ENCODE results near the gene PCDHB10. TPM values are rescaled to one million over a fixed set of nuclear protein-coding genes. Genes with fewer than 3 reads are reported as not detected.
"Not testable (repeated sequence)": the region's sequence is repeated elsewhere in the genome, so short reads cannot be mapped to it uniquely, and the experiment has no call there.

PCDHB10 gene
- total and polyA plus RNA-seq, 12 donors: 0.28 to 1.3 (median 0.67) TPM

DNA sequence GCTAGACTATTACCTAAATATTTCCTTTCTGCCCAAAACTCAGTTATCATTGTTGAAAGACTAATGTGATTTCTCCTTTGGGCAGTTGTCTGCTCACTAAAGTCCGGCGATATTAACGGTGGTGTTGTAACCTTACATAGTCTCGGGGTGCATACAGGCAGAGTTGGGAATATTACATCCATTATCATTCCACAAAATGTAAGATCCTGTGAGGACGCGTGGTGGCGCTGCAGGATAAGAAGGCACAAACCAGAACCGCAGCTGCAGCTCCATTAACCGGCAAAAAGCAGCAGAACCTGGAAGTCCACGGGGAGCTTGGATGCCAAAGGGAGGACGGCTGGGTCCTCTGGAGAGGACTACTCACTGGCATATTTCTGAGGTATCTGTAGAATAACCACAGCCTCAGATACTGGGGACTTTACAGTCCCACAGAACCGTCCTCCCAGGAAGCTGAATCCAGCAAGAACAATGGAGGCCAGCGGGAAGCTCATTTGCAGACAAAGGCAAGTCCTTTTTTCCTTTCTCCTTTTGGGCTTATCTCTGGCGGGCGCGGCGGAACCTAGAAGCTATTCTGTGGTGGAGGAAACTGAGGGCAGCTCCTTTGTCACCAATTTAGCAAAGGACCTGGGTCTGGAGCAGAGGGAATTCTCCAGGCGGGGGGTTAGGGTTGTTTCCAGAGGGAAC is 21.6 kb downstream of the PCDHB10 start, which contains the start of gene PCDHB13:
PCDHB13 (plus strand) TSS at position 264 of the 684 bp plus-strand sequence; CDS start at position 469, 205 bp downstream.
- DNase-seq (peak; percentile 42 to 58), ATAC-seq (peak; percentile 49 to 91 (median 81))
- Histone ChIP-seq H3K9me3 (peaks cover 0 to 93% (median 53%) of the 10 kb centered on the region in 11 donors), H3K27me3 (peaks cover 0 to 32% (median 10%) of the 10 kb centered on the region in 7 donors), H3K27ac (peak within 1 kb of the TSS in 1 of 10 donors; percentile 34), H3K36me3 (peaks cover 0 to 18% (median 0%) of the 10 kb centered on the region in 9 donors), H3K4me3 (peak within 1 kb of the TSS in 9 of 10 donors; percentile 16 to 46 (median 38))
- intact Hi-C loops (cut with DNase I): loop anchor here in 4 of 10 donors (10.0 kb wide), 2 partner anchors 201 to 351 kb away; partner anchors contain the start of genes PCDHGA10 (in 1 of the 4) and PCDHGB7 (in 1 of the 4)
- not testable (repeated sequence) for H3K4me1 ChIP-seq
- WGBS, 2 donors: 4 to 12% methylated on average over 13 of the region's 18 CpGs
- TF ChIP-seq, protein P1, sequence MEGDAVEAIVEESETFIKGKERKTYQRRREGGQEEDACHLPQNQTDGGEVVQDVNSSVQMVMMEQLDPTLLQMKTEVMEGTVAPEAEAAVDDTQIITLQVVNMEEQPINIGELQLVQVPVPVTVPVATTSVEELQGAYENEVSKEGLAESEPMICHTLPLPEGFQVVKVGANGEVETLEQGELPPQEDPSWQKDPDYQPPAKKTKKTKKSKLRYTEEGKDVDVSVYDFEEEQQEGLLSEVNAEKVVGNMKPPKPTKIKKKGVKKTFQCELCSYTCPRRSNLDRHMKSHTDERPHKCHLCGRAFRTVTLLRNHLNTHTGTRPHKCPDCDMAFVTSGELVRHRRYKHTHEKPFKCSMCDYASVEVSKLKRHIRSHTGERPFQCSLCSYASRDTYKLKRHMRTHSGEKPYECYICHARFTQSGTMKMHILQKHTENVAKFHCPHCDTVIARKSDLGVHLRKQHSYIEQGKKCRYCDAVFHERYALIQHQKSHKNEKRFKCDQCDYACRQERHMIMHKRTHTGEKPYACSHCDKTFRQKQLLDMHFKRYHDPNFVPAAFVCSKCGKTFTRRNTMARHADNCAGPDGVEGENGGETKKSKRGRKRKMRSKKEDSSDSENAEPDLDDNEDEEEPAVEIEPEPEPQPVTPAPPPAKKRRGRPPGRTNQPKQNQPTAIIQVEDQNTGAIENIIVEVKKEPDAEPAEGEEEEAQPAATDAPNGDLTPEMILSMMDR (IDR thresholded peaks at IDR 0.05): peak in 8 of 9 donors; percentile 13 to 61 (median 47)

DNA sequence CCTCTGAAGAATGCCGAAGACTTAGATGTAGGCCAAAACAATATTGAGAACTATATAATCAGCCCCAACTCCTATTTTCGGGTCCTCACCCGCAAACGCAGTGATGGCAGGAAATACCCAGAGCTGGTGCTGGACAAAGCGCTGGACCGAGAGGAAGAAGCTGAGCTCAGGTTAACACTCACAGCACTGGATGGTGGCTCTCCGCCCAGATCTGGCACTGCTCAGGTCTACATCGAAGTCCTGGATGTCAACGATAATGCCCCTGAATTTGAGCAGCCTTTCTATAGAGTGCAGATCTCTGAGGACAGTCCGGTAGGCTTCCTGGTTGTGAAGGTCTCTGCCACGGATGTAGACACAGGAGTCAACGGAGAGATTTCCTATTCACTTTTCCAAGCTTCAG is 22.4 kb downstream of the PCDHB10 start:
- not testable (repeated sequence) for DNase-seq
- H3K4me3 ChIP-seq: peak overlapping the region in 2 of 10 donors; percentile 5 to 20

DNA sequence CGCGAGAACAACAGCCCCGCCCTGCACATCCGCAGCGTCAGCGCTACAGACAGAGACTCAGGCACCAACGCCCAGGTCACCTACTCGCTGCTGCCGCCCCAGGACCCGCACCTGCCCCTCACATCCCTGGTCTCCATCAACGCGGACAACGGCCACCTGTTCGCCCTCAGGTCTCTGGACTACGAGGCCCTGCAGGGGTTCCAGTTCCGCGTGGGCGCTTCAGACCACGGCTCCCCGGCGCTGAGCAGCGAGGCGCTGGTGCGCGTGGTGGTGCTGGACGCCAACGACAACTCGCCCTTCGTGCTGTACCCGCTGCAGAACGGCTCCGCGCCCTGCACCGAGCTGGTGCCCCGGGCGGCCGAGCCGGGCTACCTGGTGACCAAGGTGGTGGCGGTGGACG is 23.4 kb downstream of the PCDHB10 start:
- 31% methylated on average over 28 to 34 of the region's 40 CpGs for WGBS, 2 donors
- intact Hi-C loops (cut with DNase I): loop anchor here in 4 of 10 donors (10.0 kb wide), 2 partner anchors 199 to 349 kb away; partner anchors contain the start of genes PCDHGA10 (in 1 of the 4) and PCDHGB7 (in 1 of the 4)
- H3K4me3 ChIP-seq, H3K27ac ChIP-seq, ATAC-seq, H3K4me1 ChIP-seq, DNase-seq: not testable (repeated sequence)
- peaks cover 0 to 29% (median 0%) of the 10 kb centered on the region in 9 donors for H3K36me3 ChIP-seq
- H3K9me3 ChIP-seq: peaks cover 0 to 93% (median 45%) of the 10 kb centered on the region in 11 donors
- H3K27me3 ChIP-seq: peaks cover 0 to 19% (median 4%) of the 10 kb centered on the region in 7 donors

More for the DNA sequence above, 22.4 kb downstream of the PCDHB10 start:
- H3K27ac ChIP-seq, H3K4me1 ChIP-seq: not testable (repeated sequence)
- intact Hi-C loops (cut with DNase I): loop anchor here in 4 of 10 donors (10.0 kb wide), 2 partner anchors 200 to 350 kb away; partner anchors contain the start of genes PCDHGA10 (in 1 of the 4) and PCDHGB7 (in 1 of the 4)
- H3K27me3 ChIP-seq: peaks cover 0 to 25% (median 5%) of the 10 kb centered on the region in 7 donors
- peaks cover 0 to 93% (median 46%) of the 10 kb centered on the region in 11 donors for H3K9me3 ChIP-seq
- WGBS, 2 donors: 50 to 51% methylated on average over 10 of the region's 12 CpGs
- H3K36me3 ChIP-seq: peaks cover 0 to 26% (median 0%) of the 10 kb centered on the region in 9 donors
- peak in 2 of 8 donors; percentile 39 to 44 for ATAC-seq

DNA sequence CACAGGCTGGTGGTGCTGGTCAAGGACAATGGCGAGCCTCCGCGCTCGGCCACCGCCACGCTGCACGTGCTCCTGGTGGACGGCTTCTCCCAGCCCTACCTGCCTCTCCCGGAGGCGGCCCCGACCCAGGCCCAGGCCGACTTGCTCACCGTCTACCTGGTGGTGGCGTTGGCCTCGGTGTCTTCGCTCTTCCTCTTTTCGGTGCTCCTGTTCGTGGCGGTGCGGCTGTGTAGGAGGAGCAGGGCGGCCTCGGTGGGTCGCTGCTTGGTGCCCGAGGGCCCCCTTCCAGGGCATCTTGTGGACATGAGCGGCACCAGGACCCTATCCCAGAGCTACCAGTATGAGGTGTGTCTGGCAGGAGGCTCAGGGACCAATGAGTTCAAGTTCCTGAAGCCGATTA is 23.9 kb downstream of the PCDHB10 start:
- ATAC-seq, H3K4me3 ChIP-seq, H3K27ac ChIP-seq, DNase-seq, H3K4me1 ChIP-seq: not testable (repeated sequence)
- Histone ChIP-seq H3K27me3 (peaks cover 0 to 16% (median under 1%) of the 10 kb centered on the region in 7 donors), H3K9me3 (peaks cover 0 to 94% (median 50%) of the 10 kb centered on the region in 11 donors), H3K36me3 (peaks cover 0 to 29% (median 0%) of the 10 kb centered on the region in 9 donors)
- intact Hi-C loops (cut with DNase I): loop anchor here in 4 of 10 donors (10.0 kb wide), 2 partner anchors 199 to 349 kb away; partner anchors contain the start of genes PCDHGA10 (in 1 of the 4) and PCDHGB7 (in 1 of the 4)
- 24 to 34% methylated on average over 18 to 21 of the region's 26 CpGs for WGBS, 2 donors

DNA sequence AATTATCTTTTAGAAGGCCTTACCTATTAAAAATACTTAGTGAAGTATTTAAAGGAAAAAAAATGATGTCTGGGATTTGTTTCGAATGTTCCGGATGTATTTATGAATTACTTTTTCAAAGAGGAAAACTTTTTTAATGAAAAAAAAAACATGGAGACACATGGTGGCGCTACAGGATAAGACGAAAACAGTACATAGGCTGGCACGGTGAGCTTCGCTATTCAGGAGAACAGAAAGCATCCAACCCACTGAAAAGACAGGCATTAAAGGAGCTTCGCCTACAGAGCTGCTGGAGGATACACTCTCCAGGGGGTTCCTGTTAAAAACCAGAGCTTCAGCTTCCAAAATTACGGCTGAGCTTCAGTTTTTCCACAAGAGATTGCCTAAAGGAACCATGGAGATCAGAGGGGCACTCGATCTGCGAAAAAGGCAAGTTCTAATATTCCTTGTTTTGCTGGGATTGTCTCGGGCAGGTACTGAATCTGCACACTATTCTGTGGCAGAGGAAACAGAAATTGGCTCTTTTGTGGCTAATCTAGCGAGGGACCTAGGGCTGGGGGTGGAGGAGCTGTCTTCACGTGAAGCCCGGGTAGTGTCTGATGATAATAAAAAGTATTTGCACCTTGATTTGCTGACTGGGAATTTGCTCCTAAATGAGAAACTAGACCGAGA is 31.1 kb downstream of the PCDHB10 start, which contains the start of gene PCDHB14:
PCDHB14 (plus strand) TSS at position 232 of the 672 bp plus-strand sequence; CDS start at position 395, 163 bp downstream.
- 25 to 26% methylated on average over 15 of the region's 15 CpGs for WGBS, 2 donors
- TF ChIP-seq, protein P1 (IDR thresholded peaks at IDR 0.05): peak in 6 of 9 donors; percentile 15 to 43 (median 26)
- Histone ChIP-seq H3K27me3 (peaks cover 0 to 13% (median 0%) of the 10 kb centered on the region in 7 donors), H3K4me3 (peak within 1 kb of the TSS in 7 of 10 donors; percentile 12 to 40 (median 29)), H3K36me3 (peaks cover 0 to 24% (median 0%) of the 10 kb centered on the region in 9 donors), H3K27ac (no peak within 1 kb of the TSS), H3K9me3 (peaks cover 0 to 98% (median 56%) of the 10 kb centered on the region in 11 donors), H3K4me1 (no peaks in the 10 kb centered on the region)
- intact Hi-C loops (cut with DNase I): loop anchor here in 3 of 10 donors (5.0 to 10.0 kb wide), 3 partner anchors 92 to 344 kb away; no protein-coding TSS in a partner anchor
- DNase-seq (no peak), ATAC-seq (peak in 1 of 8 donors; percentile 65)

DNA sequence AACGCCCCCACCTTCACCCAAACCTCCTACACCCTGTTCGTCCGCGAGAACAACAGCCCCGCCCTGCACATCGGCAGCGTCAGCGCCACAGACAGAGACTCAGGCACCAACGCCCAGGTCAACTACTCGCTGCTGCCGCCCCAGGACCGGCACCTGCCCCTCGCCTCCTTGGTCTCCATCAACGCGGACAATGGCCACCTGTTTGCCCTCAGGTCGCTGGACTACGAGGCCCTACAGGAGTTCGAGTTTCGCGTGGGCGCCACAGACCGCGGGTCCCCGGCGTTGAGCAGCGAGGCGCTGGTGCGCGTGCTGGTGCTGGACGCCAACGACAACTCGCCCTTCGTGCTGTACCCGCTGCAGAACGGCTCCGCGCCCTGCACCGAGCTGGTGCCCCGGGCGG is 32.7 kb downstream of the PCDHB10 start:
- H3K4me3 ChIP-seq, H3K36me3 ChIP-seq, H3K27ac ChIP-seq, ATAC-seq, DNase-seq, H3K4me1 ChIP-seq: not testable (repeated sequence)
- Histone ChIP-seq H3K27me3 (peaks cover 0 to 13% (median 0%) of the 10 kb centered on the region in 7 donors), H3K9me3 (peaks cover 0 to 94% (median 59%) of the 10 kb centered on the region in 11 donors)
- WGBS, 2 donors: 20% methylated on average over 32 to 34 of the region's 40 CpGs
- intact Hi-C loops (cut with DNase I): loop anchor here in 3 of 10 donors (5.0 to 10.0 kb wide), 3 partner anchors 90 to 342 kb away; no protein-coding TSS in a partner anchor

DNA sequence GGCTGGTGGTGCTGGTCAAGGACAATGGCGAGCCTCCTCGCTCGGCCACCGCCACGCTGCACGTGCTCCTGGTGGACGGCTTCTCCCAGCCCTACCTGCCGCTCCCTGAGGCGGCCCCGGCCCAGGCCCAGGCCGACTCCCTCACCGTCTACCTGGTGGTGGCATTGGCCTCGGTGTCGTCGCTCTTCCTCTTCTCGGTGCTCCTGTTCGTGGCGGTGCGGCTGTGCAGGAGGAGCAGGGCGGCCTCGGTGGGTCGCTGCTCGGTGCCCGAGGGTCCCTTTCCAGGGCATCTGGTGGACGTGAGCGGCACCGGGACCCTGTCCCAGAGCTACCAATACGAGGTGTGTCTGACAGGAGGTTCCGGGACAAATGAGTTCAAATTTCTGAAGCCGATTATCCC is 33.3 kb downstream of the PCDHB10 start:
- not testable (repeated sequence) for DNase-seq, H3K4me3 ChIP-seq, H3K27ac ChIP-seq, H3K36me3 ChIP-seq, ATAC-seq, H3K4me1 ChIP-seq
- H3K9me3 ChIP-seq: peaks cover 0 to 93% (median 55%) of the 10 kb centered on the region in 11 donors
- intact Hi-C loops (cut with DNase I): loop anchor here in 2 of 10 donors (10.0 kb wide), 2 partner anchors 89 to 339 kb away; no protein-coding TSS in a partner anchor
- 25 to 29% methylated on average over 20 to 30 of the region's 30 CpGs for WGBS, 2 donors
- H3K27me3 ChIP-seq: peaks cover 0 to 13% (median 0%) of the 10 kb centered on the region in 7 donors

Data from heart right ventricle (tissue), 16 donors.